Kidney epithelial cell (primary cell): ENCODE measurements around the gene HTR3B. TPM values are rescaled to one million over a fixed set of nuclear protein-coding genes. Genes with fewer than 3 reads are reported as not detected.

Source experiments
- DNase-seq: peaks from one replicate; pipeline ENCODE4 v3.0.0-alpha.2; 2010; ENCODE audit warnings: low read depth
- H3K27me3 ChIP-seq: 2 replicates; pipeline ENCODE4 v1.6.0; 2011; ENCODE audit warnings: low read length; ENCODE audit not compliant: control insufficient read depth, insufficient read depth
- H3K36me3 ChIP-seq: 2 replicates; pipeline ENCODE4 v1.5.1; 2011; ENCODE audit warnings: low read length; ENCODE audit not compliant: control insufficient read depth, insufficient read depth
- H3K4me3 ChIP-seq: 2 replicates; pipeline ENCODE4 v1.5.1; 2011; ENCODE audit warnings: low read depth, mild to moderate bottlenecking, control low read depth, low read length
- CTCF ChIP-seq: IDR thresholded peaks from 2 replicates; pipeline ENCODE4 v1.5.1; 2011; ENCODE audit warnings: mild to moderate bottlenecking, moderate library complexity, low read length, control low read depth, inconsistent platforms; ENCODE audit not compliant: insufficient read depth, poor library complexity, severe bottlenecking
- total RNA-seq: library from RNA; depleted of rRNA; stranded (reverse); fragments of >200 nt; gene quantifications from 2 replicates; pipeline ENCODE4 v1.2.3, GENCODE V29; 2015

Gene HTR3B
- total RNA-seq, 1 donor from 2014 or later, result not detected

GRCh38 chr11:113985906-113986305 is 81.3 kb downstream of the HTR3B start:
- Histone ChIP-seq H3K36me3 (no peaks in the 10 kb centered on the region), H3K27me3 (no peaks in the 10 kb centered on the region), H3K4me3 (no peak overlapping the region)
- TF ChIP-seq CTCF, result no peak
- no peak for DNase-seq

- no peak overlapping the region for H3K4me3 ChIP-seq
- TF ChIP-seq CTCF, result no peak
- H3K27me3 ChIP-seq, result no peaks in the 10 kb centered on the region
- DNase-seq, result no peak
- H3K36me3 ChIP-seq, result no peaks in the 10 kb centered on the region
Observed at GRCh38 chr11:113986351-113987140, 82.0 kb downstream of the HTR3B start.

- Histone ChIP-seq H3K36me3 (no peaks in the 10 kb centered on the region), H3K4me3 (no peak overlapping the region), H3K27me3 (peaks cover 4% of the 10 kb centered on the region)
- DNase-seq, result no peak
- TF ChIP-seq CTCF, result no peak
Observed at GRCh38 chr11:113989381-113989780, 84.8 kb downstream of the HTR3B start.

GRCh38 chr11:113989916-113990315 is 85.3 kb downstream of the HTR3B start:
- Histone ChIP-seq H3K36me3 (no peaks in the 10 kb centered on the region), H3K27me3 (peaks cover 4% of the 10 kb centered on the region), H3K4me3 (no peak overlapping the region)
- TF ChIP-seq CTCF, result no peak
- DNase-seq, result no peak

- Histone ChIP-seq H3K27me3 (peaks cover 7% of the 10 kb centered on the region), H3K4me3 (no peak overlapping the region), H3K36me3 (no peaks in the 10 kb centered on the region)
- no peak for DNase-seq
- no peak for TF ChIP-seq CTCF
Observed at GRCh38 chr11:113991170-113991569, 86.6 kb downstream of the HTR3B start.

GRCh38 chr11:113991718-113992458 is 87.3 kb downstream of the HTR3B start:
- peaks cover 7% of the 10 kb centered on the region for H3K27me3 ChIP-seq
- no peak overlapping the region for H3K4me3 ChIP-seq
- H3K36me3 ChIP-seq, result no peaks in the 10 kb centered on the region
- DNase-seq, result no peak
- no peak for TF ChIP-seq CTCF
